GM18511 (cell line): Measurements from ENCODE around the gene CDKN1C.
A peak's percentile ranks its signal among the peaks of the same experiment; 100 is the strongest.

Experiments used
- ATAC-seq: cut with Tn5 transposase; IDR thresholded peaks from one replicate; pipeline ENCODE4 v1.9.1; 2021; ENCODE audit warnings: mild to moderate bottlenecking, moderate library complexity; ENCODE audit not compliant: unreplicated experiment

Gene CDKN1C

GRCh38 chr11:2885678-2886081, at the start of gene CDKN1C:
Gene CDKN1C (minus strand): TSS chr11:2885775. CDS start chr11:2885456, 319 bp downstream.
- peak; percentile 77 for ATAC-seq

- no peak for ATAC-seq
Measured at GRCh38 chr11:2934611-2935239, 49.1 kb upstream of the CDKN1C start.

GRCh38 chr11:2934021-2934550, 48.5 kb upstream of the CDKN1C start:
- no peak for ATAC-seq

GRCh38 chr11:2933375-2934020, 47.9 kb upstream of the CDKN1C start:
- peak; percentile 40 for ATAC-seq

- no peak for ATAC-seq
Measured at GRCh38 chr11:2932850-2933251, 47.3 kb upstream of the CDKN1C start.

- no peak for ATAC-seq
Measured at GRCh38 chr11:2931771-2932738, 46.5 kb upstream of the CDKN1C start.

- no peak for ATAC-seq
Measured at GRCh38 chr11:2931420-2931746, 45.8 kb upstream of the CDKN1C start.

- peak; percentile 39 for ATAC-seq
Measured at GRCh38 chr11:2930704-2931419, 45.3 kb upstream of the CDKN1C start.

- peak; percentile 44 for ATAC-seq
Measured at GRCh38 chr11:2929950-2930703, 44.6 kb upstream of the CDKN1C start.

GRCh38 chr11:2929531-2929949, 44.0 kb upstream of the CDKN1C start:
- ATAC-seq, result no peak

- ATAC-seq, result no peak
Measured at GRCh38 chr11:2928605-2929530, 43.3 kb upstream of the CDKN1C start, which contains the start of gene PHLDA2. Gene PHLDA2 (minus strand): TSS chr11:2929420. CDS start chr11:2929364, 56 bp downstream.

- ATAC-seq, result no peak
Measured at GRCh38 chr11:2927851-2928604, 42.5 kb upstream of the CDKN1C start.

- ATAC-seq, result no peak
Measured at GRCh38 chr11:2927121-2927800, 41.7 kb upstream of the CDKN1C start.

GRCh38 chr11:2926611-2927051, 41.1 kb upstream of the CDKN1C start:
- ATAC-seq, result no peak

- no peak for ATAC-seq
Measured at GRCh38 chr11:2924821-2925675, 39.5 kb upstream of the CDKN1C start.

- no peak for ATAC-seq
Measured at GRCh38 chr11:2924381-2924780, 38.8 kb upstream of the CDKN1C start.
